K562 treated with DMSO at 1 percent for 24 hours (cell line): ENCODE results near the gene RAB3GAP2. TPM values are rescaled to one million over a fixed set of nuclear protein-coding genes. Genes with fewer than 3 reads are reported as not detected.

Experiments used
- total RNA-seq: library from RNA; unstranded; fragments of 300-600 nt; gene quantifications from 2 replicates; pipeline ENCODE4 v1.2.3, GENCODE V29; 2022; ENCODE audit warnings: low read depth; ENCODE audit not compliant: insufficient read depth

The RAB3GAP2 gene
- 14.1 and 18.4 TPM in 2 replicates for total RNA-seq

GRCh38 chr1:220272047-220272840, at the start of gene RAB3GAP2:
Gene RAB3GAP2, minus strand, starts transcription at chr1:220272453. Its CDS starts 116 bp downstream, at chr1:220272337.

Other genes starting within 250 kb of the RAB3GAP2 start
- 145 and 165 TPM in 2 replicates for gene EPRS1, start 225.9 kb downstream of the RAB3GAP2 start, total RNA-seq
- gene BPNT1, start 182.7 kb downstream of the RAB3GAP2 start, total RNA-seq = 38.2 and 48.0 TPM in 2 replicates
- 53.8 and 59.2 TPM in 2 replicates for gene IARS2, start 178.3 kb downstream of the RAB3GAP2 start, total RNA-seq